Thyroid gland (tissue), 4 donors: ENCODE results near the gene SEC31B.

Experiments
- CTCF ChIP-seq, 6 experiments: fragments of 200-600 bp in 3 of 6; fragments of 450-650 bp in 3 of 6; sonication (generic) in 3 of 6; IDR thresholded peaks; one replicate each; pipeline ENCODE4 v1.5.1; 2016 to 2019; ENCODE audit warnings: antibody characterized with exemption in 6 of 6, mild to moderate bottlenecking in 2 of 6, inconsistent platforms in 1 of 6, moderate library complexity in 1 of 6
- POLR2A ChIP-seq, 2 donors: fragments of 450-650 bp; IDR thresholded peaks; one replicate each; pipeline ENCODE4 v1.6.1; 2017; ENCODE audit warnings: antibody characterized with exemption in 2 of 2, mild to moderate bottlenecking in 2 of 2, moderate library complexity in 1 of 2

DNA sequence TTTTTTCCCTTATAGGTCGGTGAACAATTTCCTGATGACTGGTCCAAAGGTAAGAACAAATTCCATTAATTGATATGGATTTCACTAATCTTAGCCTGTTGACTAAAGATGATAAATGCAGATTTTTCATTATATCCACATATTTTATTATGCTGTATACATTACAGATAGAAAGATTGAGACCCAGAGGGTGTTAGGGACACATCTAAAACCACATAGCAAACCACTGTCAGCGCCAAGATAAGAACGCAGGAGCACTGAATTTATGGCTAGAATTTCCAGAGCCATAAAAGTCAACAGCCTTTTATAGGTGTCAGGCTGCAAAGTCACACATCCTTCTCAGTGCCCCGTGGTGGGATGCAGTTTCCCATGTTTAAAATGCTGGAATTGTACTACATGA, 40.6 kb downstream of the SEC31B start:
- TF ChIP-seq CTCF (IDR thresholded peaks at IDR 0.05), result no peak
- no peak for TF ChIP-seq POLR2A (IDR thresholded peaks at IDR 0.05)
